HG03469 (cell line): ENCODE data around the gene PDE10A.

ENCODE experiments used
- ATAC-seq: cut with Tn5 transposase; IDR thresholded peaks from one replicate; pipeline ENCODE4 v1.9.1; 2021; ENCODE audit warnings: mild to moderate bottlenecking, moderate library complexity, moderate number of reproducible peaks; ENCODE audit not compliant: unreplicated experiment

PDE10A gene

DNA sequence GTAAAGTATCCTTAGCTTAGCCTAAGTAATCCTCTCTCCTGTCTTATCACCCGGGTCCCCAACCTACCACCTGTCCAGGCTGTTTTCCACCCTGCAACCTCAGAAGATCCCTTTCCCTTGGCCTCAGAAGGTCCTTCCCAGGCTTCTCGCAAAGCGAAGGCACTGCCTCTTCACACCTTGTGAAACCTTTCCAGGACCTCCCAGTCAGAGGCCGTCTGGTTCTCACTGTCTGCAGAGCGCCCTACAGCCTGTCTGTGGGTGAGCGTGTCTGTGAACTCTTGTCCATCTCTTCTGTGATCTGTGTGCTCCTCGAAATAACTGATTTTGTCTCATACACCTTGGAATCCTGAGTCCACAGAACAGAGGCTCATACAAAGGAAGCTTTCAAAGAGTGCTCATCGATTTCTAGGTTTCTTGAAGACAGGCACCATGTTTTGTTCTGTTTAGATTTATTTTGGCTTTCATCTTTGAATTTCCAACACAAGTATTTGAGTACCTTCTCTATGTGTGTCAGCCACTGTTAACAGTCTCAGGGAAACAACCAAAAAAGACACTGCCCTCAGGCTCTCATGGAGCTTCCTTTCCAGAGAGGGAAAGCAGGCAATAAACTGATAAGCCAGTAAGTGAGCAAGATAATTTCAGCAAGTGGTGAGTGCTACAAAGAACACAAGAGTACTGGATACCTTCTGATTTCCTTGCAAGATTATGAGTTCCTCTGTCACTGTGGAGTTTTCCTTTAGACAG is 6.3 kb downstream of the PDE10A start:
- ATAC-seq, result no peak

DNA sequence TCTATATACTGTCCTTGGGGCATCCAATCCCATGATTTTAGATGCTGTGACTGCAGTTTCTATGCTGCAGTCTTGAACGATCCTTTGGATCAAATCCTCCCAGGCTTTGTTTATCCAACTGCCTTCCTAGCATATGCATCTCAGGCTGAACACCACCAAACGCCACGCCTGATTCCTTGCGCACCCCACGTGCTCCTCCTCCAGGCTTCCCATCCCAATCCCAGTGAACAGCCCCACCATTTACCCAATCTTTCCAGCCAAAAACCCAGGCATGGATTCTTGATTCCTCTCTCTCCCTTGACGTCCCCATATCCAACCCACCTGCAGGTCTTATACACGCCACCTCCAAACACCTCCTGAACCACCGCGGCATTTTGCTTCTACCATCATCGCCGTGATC is 7.8 kb downstream of the PDE10A start:
- ATAC-seq, result no peak

DNA sequence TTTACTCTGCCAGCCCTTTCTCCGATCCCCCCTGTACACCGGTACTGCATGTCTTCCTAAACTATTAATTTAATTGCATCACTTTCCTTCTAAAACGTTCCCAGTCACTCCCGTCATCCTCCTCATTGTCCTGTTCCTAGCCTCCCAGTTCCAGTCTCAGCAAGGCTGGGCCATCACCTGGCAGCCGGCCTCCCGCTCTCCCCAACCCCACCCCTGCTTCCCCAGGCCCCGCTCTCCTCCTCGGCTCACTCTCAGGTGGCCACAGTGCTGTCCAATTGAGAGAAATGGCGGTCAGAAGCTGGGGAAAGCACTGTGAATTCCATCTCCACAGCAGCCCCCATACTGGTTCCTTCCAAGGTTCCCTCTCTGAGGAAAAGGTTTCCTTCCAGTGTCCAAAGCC is 8.9 kb downstream of the PDE10A start:
- no peak for ATAC-seq

DNA sequence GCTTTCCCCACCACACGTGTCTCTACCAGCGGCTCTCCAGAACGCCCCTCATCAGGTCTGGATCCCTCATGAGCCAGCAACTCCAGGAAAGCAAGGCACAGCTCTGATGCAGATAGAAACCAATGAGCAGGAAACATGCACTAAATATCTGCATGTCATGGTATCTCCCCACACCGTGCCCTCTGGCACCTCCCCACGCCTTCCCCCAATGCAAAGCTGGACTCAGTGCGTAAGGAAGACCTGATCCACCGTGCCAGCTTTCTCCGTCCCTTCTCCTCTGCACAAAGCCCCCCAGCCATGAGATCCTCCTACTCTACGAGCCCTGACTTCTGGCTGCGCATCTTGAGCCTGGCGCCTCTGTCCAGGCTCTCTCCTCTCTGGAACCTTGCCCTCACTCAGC is 9.4 kb downstream of the PDE10A start:
- ATAC-seq, result no peak

DNA sequence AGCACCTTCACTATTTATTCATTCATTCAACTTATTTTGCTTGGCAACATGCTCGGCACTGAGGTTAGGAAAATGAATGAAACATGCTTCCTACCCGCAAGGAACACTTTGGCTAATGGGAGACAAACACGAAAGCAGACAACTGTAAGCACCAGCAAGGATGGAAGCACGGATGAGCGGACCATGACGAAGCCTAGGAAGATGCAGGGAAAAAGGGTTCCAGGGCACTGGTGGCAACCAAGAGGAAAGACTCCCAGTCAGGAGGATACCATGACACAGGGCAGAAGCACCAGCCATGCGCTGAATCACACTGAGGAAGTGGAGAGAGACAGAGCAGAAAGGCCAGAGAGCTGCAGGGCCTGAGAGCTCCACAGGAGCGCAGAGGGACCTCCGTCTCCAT is 9.8 kb downstream of the PDE10A start:
- no peak for ATAC-seq

DNA sequence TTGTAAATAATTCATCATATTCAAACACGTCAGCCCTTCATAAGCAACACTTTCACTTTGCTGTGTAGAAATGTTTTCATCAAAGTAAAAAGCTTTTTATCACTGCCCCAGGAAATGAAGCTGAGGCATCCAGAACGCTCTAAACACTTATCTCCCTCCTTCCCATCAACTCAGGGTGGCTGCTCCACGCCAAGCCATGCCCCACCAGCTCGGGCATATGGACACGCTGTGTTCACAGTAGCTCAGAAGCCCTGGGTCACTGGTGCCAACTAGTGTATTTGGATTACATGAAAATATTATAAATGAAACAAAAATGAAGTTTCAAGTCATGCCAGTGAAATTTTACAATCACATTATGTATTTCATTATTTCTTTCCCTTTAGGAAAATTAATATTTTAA is 10.3 kb downstream of the PDE10A start:
- no peak for ATAC-seq

DNA sequence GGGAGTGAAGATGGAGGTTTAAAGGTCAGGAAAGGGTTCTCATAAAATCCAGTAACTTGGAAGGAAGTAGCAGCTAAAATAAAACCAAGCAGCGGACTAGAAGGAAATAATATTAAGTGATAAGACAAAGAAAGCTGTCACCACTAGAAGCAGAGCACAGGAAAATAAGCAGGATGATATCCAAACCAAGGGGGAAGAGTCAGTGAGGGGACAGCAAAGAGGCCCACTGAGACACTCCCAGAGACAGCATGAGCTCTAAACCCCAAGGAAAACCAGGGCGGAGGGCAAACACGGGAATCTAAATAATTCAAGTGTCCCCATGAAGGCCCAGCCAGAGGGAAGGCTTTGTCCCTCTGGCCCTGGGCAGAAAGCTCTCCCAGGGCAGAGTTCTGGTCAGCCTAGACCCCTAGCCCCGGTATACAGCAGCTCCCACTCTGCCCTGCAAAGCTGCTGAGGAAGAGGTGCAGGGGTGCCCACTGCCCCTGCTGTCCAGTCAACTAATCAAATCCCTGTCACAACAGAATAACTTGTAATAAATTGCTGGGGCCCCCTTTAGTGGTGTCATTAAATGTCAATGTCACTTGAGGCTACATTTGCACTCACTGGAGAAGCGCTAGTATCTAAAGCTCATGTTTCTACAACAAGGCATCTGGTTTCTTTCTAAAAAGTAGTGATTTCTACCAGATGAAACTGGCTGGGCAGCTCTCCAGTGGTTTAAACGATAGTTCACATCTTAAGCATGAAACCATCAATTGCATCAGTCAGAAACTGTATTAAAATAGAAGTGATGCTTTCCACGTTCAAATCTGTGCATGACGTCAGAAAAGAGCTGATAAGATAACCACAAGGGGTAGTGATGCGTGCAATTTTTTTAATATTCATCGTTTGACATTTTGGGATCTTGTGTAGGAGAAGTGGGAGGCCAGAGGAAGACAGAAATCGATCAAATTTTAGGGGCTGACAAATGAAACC is 13.6 kb downstream of the PDE10A start:
- no peak for ATAC-seq

DNA sequence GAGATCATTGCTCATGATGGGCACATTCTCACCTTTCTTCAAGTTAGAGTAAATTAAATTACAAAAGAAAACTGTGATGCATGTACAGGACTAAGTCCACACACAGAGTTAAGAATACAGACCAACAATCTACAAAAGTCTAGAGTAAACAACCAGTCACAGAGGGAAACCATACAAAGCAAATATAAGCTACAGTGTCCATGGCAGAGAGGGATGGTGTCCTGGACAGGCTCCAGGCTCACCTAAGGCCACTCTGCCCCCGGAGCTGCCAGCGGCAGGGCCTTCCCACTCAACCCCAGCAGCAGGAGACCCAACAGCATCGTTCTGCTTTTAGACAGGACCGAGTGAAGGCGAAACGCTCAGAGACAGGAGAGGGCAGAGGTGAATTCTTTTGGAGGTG is 16.0 kb downstream of the PDE10A start:
- no peak for ATAC-seq

DNA sequence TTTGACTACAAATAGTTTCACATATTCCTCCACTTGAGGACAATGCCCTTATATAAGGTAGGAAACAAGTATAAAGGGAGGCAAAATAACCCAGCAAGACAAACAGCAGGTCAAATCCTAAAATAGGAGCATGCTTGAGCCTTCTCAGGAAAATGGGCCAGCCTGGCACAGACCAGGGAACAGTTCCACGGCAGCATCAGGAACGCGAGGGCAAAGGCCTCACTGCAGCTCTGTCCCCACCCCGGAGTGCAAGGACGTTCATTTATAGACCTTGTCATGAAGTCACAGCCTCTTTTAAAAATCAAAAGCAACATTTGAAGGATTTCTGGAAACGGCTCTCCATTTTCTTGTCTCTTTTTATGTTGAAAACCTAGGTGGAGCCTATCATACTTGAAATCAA is 17.1 kb downstream of the PDE10A start:
- no peak for ATAC-seq

DNA sequence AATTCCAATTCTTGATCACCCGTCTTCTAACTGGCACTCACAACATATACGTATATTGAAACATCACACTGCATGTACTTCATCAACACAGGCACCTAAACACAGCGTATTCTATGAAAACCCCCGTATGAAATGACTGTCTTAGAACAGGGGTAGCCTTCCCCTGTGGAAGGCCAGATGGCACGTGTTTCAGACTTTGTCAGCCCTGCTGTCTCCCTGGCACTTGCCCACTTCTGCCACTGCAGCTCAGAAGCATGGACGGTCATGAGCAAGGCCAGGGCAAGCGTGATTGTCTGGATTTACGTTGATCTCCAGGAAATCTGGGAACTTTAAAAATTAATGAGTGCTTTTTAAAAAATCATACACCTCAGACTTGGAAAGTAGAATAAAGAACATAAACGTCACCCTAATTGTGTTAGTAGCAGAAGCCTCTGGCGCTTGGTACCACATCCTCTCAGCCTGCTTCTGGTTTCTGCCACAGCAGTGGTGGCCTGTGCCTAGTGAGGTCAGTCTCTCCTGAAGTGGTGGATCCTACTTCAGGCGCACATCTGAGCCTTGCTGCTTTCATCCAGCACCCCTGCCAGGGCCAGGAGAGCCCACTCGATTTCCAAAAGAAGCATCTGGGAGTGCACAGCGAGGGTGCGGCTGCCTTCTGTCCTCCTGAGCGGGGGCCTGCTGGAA is 18.3 kb downstream of the PDE10A start:
- no peak for ATAC-seq

DNA sequence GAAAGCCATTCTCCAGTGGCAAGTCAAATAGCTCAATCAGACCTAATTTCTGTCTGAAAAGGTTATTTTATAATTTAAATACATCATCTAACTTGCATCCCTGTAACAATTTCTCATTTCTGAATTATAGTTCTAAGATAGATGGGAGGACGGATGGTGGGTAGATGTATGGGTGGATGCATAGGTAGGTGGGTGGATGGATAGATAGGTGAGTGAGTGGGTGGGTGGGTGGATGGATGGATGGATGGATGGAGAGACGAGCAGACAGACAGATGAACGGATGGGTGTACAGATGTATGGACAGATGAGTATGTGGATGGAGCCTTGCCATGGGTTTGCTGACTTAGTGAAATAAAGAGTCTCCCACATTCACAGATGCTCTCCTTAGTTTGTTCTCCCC is 20.0 kb downstream of the PDE10A start:
- ATAC-seq, result no peak

DNA sequence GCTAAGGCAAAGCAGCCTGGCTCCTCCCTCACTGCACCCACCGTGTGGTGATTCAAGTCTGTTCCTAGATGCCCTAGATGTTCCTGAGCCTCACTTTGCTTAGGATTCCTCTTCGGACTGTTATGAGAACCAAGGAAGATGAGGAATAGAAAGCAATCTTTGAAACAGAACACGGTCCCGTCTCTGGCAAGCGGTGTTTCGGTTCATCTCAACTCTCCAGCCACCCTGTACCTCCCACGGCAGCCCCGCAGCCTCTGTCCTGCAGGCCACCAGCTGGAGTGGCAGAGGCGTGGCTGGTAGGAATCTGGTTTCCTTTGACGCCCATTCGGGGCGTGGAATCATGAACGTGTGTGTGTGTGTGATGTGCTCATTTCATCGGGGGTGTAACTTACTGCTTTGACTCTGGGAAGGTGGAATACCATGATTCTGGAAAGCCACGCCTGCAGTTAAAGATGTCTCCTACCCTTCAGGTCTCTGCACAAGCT is 21.3 kb downstream of the PDE10A start:
- ATAC-seq, result no peak

DNA sequence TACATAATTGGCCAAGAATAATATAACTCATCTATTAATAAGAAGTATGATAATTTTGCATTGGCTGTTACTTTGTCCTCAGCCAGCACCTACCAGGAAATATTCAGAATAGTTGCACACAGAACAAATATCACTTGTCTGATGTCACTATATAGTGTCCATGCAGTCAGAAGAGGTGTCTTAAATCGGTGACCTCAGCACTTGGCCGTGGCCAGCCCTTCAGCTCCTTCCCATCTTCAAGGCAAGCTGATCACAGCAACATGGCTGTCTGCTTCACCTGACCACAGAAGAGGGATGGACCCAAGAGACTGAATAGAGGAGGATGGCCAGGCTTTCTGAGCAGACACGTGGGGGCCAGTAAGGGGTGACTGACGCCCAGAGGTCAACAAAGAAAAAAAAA is 22.2 kb downstream of the PDE10A start:
- no peak for ATAC-seq

DNA sequence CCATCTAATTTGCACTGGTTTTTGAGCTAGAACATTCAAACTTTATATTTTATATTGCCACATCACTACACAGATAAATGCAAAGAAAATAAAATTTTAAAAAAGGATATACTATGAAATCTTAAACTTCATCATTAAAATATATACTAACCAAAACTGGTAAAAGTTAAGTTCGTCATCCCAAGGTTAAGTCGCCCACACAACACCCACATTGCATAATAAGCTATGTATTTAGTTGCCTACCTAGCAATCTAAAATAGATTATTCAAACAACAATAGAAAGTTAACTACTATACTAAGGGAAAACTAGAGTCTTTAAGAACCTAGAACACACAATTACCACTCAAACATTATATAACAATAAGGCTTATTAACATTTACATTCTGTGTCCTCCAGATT is 24.5 kb downstream of the PDE10A start:
- ATAC-seq, result no peak

DNA sequence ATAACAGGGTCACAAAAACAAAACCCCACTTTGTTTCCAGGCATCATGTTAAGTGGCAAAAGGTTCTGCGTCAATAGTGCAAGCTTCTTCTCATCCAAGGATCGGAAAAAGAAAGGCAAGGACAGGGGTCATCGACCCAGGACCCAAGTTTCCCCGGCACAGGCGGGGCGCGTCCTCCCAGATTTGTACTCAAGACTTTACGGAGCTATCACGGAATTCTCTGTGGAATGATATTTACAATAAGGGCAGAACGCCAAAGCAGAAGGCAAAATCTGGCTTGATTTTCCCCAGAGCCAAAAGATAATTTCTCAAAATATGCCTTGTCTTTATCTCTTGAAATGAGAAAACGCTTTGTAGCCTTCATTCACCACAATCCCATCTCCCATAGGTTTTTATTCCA is 25.5 kb downstream of the PDE10A start:
- no peak for ATAC-seq

DNA sequence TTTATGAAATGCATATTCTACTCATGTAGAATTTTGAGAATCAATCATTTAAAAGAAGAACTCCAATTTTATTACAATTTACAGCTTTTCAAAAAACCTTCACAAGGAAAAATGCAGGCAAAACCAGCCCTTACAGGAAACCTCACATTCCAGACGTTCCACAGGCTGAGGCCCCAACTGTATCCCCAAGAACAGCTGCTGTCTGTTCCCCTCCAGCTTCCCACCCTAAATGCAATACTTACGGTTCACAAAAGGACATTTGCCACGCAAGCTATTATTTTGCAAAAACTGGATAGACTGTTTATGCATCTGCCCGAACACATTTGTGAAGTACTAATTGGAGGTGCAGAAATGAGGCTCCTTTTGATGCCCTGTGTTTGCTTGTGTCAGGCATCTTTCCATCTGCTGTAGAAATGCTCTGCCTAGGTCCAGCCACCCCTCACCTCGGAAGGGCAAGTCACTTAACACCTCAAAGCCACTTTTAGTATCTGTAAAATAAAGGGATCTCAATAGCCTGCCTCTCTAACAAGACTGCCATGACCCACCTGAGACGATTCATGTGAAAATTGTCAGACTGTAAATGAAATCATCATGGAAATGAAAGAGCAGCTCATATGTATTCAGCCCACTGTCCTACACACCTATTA is 26.5 kb downstream of the PDE10A start:
- no peak for ATAC-seq

DNA sequence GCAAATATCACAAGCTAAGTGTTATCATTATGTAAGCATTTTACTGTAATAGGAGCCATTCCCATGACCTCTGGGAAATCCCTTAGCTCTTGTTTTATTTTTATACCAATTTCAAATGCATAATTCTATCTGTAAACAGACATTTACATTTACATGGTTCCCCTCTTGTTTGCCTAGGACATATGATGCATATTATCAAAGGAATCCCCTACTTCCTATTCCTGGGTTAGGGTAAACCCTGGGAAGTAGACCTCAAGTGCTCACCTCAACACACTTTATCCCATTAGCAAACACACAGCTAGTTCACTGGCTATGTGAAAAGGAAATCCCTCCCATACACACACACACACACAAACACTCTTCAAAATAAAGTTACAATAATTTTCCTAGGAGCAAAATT is 27.1 kb downstream of the PDE10A start:
- ATAC-seq, result no peak

DNA sequence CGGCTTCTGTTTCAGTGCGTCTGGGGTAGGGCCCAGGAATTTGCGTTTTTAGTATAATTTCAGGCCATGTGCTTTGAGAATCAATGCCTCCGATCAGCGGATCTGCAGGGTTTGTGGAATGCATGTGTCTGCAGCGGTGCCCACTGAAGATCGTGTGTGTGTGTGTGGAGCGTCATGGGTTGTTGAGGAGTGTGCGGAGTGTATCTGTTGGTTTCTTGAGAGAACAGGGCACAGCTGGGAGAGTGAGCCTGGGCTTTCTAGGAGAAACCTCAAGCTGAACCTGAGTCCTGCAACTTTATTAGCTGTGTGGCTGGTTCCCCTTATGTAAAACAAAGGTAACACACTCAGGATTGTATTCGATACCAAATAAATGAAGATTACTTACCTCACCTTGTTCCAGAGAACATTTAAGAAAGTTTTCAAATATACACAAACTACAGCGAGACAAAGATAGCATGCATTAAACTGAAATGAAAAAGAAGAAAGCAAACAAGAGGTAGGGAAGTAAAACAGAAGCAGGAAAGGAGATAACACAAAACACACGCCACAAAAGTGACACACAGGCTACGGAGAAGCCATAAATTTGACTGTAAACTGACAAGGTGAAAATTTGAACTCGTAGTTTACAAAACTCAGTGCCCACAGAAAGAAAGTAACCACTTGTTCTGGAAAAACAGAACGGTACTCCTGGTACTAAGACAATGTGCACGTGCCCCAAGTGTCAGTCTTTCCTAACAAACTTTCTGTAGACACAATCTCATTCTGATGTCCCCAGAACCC is 28.8 kb downstream of the PDE10A start:
- ATAC-seq, result no peak

DNA sequence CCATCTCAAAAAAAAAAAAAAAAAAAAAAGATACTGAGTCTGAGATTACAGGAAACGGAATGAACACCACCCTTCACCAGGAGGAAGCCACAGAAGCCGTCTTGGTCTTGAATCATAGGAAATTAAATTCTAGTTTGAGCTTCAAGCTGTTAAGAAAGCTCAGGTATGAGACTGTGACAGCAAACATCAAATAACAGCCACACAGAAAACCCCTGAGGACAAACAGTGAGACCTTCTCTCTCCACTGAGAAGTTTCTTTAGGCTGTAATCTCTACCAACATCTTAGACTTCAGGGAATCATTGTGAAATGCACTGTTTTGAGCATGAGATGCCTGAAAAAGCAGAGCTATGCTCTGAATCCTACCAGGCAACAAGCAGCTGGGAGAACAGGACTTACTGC is 30.8 kb downstream of the PDE10A start:
- ATAC-seq, result no peak

DNA sequence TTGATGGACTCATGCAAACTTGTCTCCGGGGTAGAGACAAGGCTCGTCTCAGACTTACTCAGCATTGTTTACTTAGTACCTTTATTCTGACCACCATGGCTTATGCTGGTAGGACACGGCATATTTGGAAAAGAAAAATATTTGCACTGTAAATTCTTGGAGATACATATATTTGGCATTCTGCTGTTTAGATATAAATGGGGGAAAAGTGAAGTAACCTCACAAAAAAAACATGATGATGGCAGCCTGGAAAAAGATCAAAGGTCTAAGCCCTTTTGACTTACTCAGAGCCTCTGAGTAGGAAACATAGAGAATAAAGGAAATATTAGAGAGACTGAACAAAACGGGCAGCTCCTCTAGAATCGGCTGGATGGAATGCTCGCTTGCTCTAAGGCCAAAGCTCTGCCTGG is 32.5 kb downstream of the PDE10A start:
- ATAC-seq, result no peak
